Endothelial cell of umbilical vein (primary cell): Measurements from ENCODE around the gene ECHDC1. TPM values are rescaled to one million over a fixed set of nuclear protein-coding genes. Genes with fewer than 3 reads are reported as not detected.

Experiments used
- BruUV-seq: library from RNA; stranded (reverse); fragments of 400-500 nt; replicated peaks from 2 replicates; lab custom pipeline; 2021; lab: Mats Ljungman, UMichigan
- CTCF ChIA-PET: fragments of 300-600, 350-600 bp; sonication (Branson Sonifier 250); formaldehyde crosslinking; loops from one replicate; lab custom pipeline; 2021; ENCODE audit warnings: antibody characterized with exemption, inconsistent platforms; lab: Charles Lee
- POLR2A ChIA-PET: fragments of 300-600, 350-600 bp; sonication (Branson Sonifier 250); formaldehyde crosslinking; loops from one replicate; lab custom pipeline; 2021; ENCODE audit warnings: antibody characterized with exemption, inconsistent platforms; lab: Charles Lee
- DNase-seq: peaks from one replicate; pipeline ENCODE4 v3.0.0-alpha.2; 2011; ENCODE audit warnings: low read depth, low spot score
- FAIRE-seq: peaks from 2 replicates; lab custom pipeline; 2011; peaks lifted over from hg19 to GRCh38; lab: Jason Lieb, UNC
- H2AFZ ChIP-seq: 2 replicates; pipeline ENCODE4 v1.6.0; 2012; ENCODE audit warnings: low read depth, low read length, control low read depth, inconsistent platforms
- H3K27ac ChIP-seq: 2 replicates; pipeline ENCODE4 v1.5.1; 2011; ENCODE audit warnings: low read depth, mild to moderate bottlenecking, control low read depth, low read length, moderate library complexity; ENCODE audit not compliant: insufficient read depth
- H3K27me3 ChIP-seq, 2 experiments: 2 replicates each; pipeline versions ENCODE4 v1.6.0 to v1.6.1; 2011; ENCODE audit warnings: low read length in 2 of 2, mixed read lengths in 1 of 2; ENCODE audit not compliant: control insufficient read depth in 2 of 2, insufficient read depth in 2 of 2
- H3K36me3 ChIP-seq, 2 experiments: 2 replicates in 1 of 2; 3 replicates in 1 of 2; pipeline ENCODE4 v1.5.1; 2011; ENCODE audit warnings: low read length in 2 of 2, mild to moderate bottlenecking in 1 of 2, moderate library complexity in 1 of 2; ENCODE audit not compliant: control insufficient read depth in 2 of 2, insufficient read depth in 2 of 2; ENCODE audit errors: extremely low read depth in 1 of 2
- H3K4me1 ChIP-seq: 3 replicates; pipeline ENCODE4 v1.5.1; 2011; ENCODE audit warnings: mild to moderate bottlenecking, low read length; ENCODE audit not compliant: control insufficient read depth, insufficient read depth; ENCODE audit errors: extremely low read depth
- H3K4me2 ChIP-seq: 2 replicates; pipeline ENCODE4 v1.6.1; 2011; ENCODE audit warnings: low read length, control low read depth, mixed read lengths; ENCODE audit not compliant: insufficient read depth
- H3K4me3 ChIP-seq, 3 experiments: fragments of 200-600 bp in 1 of 3; sonication (generic), shearing (Covaris generic) in 1 of 3; replicated peaks in 1 of 3; 2 replicates each; pipeline ENCODE4 v1.5.1; 2011 to 2016; ENCODE audit warnings: control low read depth in 3 of 3, low read length in 3 of 3, mild to moderate bottlenecking in 2 of 3, inconsistent platforms in 1 of 3, low read depth in 1 of 3, moderate library complexity in 1 of 3; ENCODE audit not compliant: insufficient read depth in 1 of 3
- H3K79me2 ChIP-seq: 2 replicates; pipeline ENCODE4 v1.6.0; 2012; ENCODE audit warnings: low read length, inconsistent platforms; ENCODE audit not compliant: control insufficient read depth, insufficient read depth
- H3K9ac ChIP-seq: replicated peaks from 2 replicates; pipeline ENCODE3; 2011; ENCODE audit warnings: low read length, control low read depth; ENCODE audit not compliant: insufficient read depth; ENCODE audit errors: extremely low read depth
- H3K9me1 ChIP-seq: replicated peaks from 3 replicates; pipeline ENCODE4 v1.6.0; 2011; ENCODE audit warnings: mild to moderate bottlenecking, low read length; ENCODE audit not compliant: control insufficient read depth, insufficient read depth; ENCODE audit errors: extremely low read depth
- H3K9me3 ChIP-seq: replicated peaks from 2 replicates; pipeline ENCODE4 v1.5.1; 2012; ENCODE audit warnings: low read length, inconsistent platforms; ENCODE audit not compliant: control insufficient read depth, insufficient read depth
- H4K20me1 ChIP-seq: replicated peaks from 2 replicates; pipeline ENCODE3; 2011; ENCODE audit warnings: mild to moderate bottlenecking, low read length; ENCODE audit not compliant: control insufficient read depth, insufficient read depth; ENCODE audit errors: extremely low read depth
- FOS ChIP-seq: IDR thresholded peaks from 2 replicates; pipeline ENCODE4 v1.6.1; 2011; ENCODE audit warnings: mild to moderate bottlenecking, low read length, moderate library complexity, borderline replicate concordance; ENCODE audit not compliant: insufficient read depth
- GATA2 ChIP-seq: IDR thresholded peaks from 2 replicates; pipeline ENCODE4 v1.7.0; 2011; ENCODE audit warnings: low read depth, mild to moderate bottlenecking, moderate library complexity, mixed read lengths, low read length; ENCODE audit not compliant: insufficient read length, insufficient read depth
- MYC ChIP-seq: IDR thresholded peaks from one replicate; pipeline ENCODE4 v1.6.1; 2011; ENCODE audit warnings: mild to moderate bottlenecking, low read depth, low read length
- POLR2A ChIP-seq: IDR thresholded peaks from 2 replicates; pipeline ENCODE4 v1.6.1; 2012; ENCODE audit warnings: low read depth, mild to moderate bottlenecking, control low read depth, low read length
- dilution Hi-C: fragments of 300-500 bp; cut with MboI; formaldehyde crosslinking; loops from one replicate; pipeline ENCODE4 v1.15.0; 2019; ENCODE audit warnings: low sequenced_read_pairs; ENCODE audit not compliant: extremely low pct_ligation_motif_present
- intact Hi-C: fragments of 100-400 bp; cut with micrococcal nuclease; formaldehyde crosslinking; loops from one replicate; pipeline ENCODE4 v1.10.0; 2022
- polyA plus RNA-seq, 4 experiments: library from polyadenylated mRNA; depleted of rRNA in 3 of 4; stranded (reverse) in 3 of 4; unstranded in 1 of 4; fragments of >200 nt; gene quantifications; 2 replicates each; pipeline versions ENCODE4 v1.2.1 to v1.2.3, GENCODE V29; 2011 to 2012; ENCODE audit warnings: missing spikeins in 1 of 4
- total RNA-seq: library from RNA; stranded (reverse); gene quantifications from 2 replicates; pipeline ENCODE4 v1.2.3, GENCODE V29; 2021
- TF ChIP-seq, protein P1 (sequence below), 2 donors: IDR thresholded peaks; 1 replicate in 1 of 2; 2 replicates in 1 of 2; pipeline ENCODE4 v1.5.1; 2011; ENCODE audit warnings: low read length in 2 of 2, mild to moderate bottlenecking in 2 of 2, moderate library complexity in 2 of 2, control low read depth in 1 of 2, inconsistent platforms in 1 of 2, low read depth in 1 of 2; ENCODE audit not compliant: insufficient read depth in 1 of 2; ENCODE audit errors: extremely low read depth in 1 of 2

Gene ECHDC1
- total and polyA plus RNA-seq, 2 donors (not counting 3 experiments of a cell fraction or from before 2014, with no cell fraction given), result 8.1 to 36.8 TPM

DNA sequence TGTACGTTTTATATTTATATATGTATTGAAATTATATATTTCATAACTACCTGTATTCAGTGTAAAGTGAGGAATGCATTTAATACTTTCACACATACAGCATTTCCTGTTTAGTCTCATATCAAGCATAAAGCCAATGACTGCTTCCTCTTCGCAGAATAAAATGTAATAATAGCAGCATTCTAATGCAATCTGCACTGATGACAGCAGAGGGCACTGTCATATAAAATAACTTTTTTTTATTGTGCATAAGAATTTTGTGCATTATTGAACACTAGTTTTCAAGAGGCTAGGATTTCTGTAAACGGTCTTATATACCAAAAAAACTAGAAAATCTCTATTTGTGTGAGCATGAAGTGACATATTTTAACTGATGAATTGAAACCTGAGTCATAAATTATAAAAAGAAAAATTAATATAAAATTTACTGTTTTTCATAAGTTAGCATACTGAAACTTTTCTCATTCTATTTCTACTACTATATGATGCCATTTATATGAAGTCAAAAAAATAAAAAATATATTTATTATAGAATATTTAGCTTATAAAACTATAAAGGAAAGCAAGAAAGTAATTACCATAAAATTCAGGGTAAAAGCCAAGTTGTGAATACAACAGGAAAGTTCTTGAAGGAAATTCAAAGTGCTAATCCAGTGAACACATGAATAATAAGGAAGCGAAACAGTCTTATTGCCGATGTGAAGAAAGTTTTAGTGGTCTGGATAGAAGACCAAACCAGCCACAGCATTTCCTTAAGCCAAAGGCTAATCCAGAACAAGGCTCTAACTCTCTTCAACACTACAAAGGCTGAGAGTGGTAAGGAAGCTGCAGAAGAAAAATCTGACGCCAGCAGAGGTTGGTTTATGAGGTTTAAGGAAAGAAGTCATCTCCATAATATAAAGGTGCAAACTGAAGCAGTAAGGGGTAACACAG lies 40.4 kb downstream of the ECHDC1 start:
- no peak overlapping the region for H3K4me3 ChIP-seq
- H3K9ac ChIP-seq, result no peak overlapping the region
- H3K4me2 ChIP-seq, result no peak overlapping the region
- POLR2A ChIA-PET, result no interaction called here
- no peaks in the 10 kb centered on the region for H3K9me1 ChIP-seq
- peaks cover 29% of the 10 kb centered on the region for H3K4me1 ChIP-seq
- peaks cover 3% of the 10 kb centered on the region for H3K79me2 ChIP-seq
- H3K36me3 ChIP-seq, result no peaks in the 10 kb centered on the region
- no peaks in the 10 kb centered on the region for H3K9me3 ChIP-seq
- no peaks in the 10 kb centered on the region for H3K27me3 ChIP-seq
- no TSS peak for BruUV-seq
- DNase-seq (peak; percentile 81), FAIRE-seq (peak; percentile 8)
- H2AFZ ChIP-seq, result no peak overlapping the region
- H3K27ac ChIP-seq, result no peak overlapping the region
- H4K20me1 ChIP-seq, result peaks cover 7% of the 10 kb centered on the region
- TF ChIP-seq POLR2A (no peak), FOS (no peak), MYC (no peak), GATA2 (no peak)
- TF ChIP-seq, protein P1, sequence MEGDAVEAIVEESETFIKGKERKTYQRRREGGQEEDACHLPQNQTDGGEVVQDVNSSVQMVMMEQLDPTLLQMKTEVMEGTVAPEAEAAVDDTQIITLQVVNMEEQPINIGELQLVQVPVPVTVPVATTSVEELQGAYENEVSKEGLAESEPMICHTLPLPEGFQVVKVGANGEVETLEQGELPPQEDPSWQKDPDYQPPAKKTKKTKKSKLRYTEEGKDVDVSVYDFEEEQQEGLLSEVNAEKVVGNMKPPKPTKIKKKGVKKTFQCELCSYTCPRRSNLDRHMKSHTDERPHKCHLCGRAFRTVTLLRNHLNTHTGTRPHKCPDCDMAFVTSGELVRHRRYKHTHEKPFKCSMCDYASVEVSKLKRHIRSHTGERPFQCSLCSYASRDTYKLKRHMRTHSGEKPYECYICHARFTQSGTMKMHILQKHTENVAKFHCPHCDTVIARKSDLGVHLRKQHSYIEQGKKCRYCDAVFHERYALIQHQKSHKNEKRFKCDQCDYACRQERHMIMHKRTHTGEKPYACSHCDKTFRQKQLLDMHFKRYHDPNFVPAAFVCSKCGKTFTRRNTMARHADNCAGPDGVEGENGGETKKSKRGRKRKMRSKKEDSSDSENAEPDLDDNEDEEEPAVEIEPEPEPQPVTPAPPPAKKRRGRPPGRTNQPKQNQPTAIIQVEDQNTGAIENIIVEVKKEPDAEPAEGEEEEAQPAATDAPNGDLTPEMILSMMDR (IDR thresholded peaks at IDR 0.05; ENCODE audit: extremely low read depth in 1 of 2, insufficient read depth in 1 of 2, low read depth in 1 of 2, low read length in 2 of 2), result peak; percentile 43 to 54
- dilution Hi-C loops (no loop called here), intact Hi-C loops (loop anchor here (1.0 to 2.0 kb wide), 5 partner anchors 40 to 340 kb away; partner anchors contain the start of gene ECHDC1)
- CTCF ChIA-PET, result interaction anchor here (0.9 to 5.7 kb wide), 19 partner anchors 10 to 1309 kb away, joined by 3 to 93 read pairs (median 6); partner anchors contain the start of gene KIAA0408
